Neural cell (in vitro differentiated cells): ENCODE measurements around the gene SLC11A2. TPM values are rescaled to one million over a fixed set of nuclear protein-coding genes. Genes with fewer than 3 reads are reported as not detected.
"Not testable (repeated sequence)": the region's sequence is repeated elsewhere in the genome, so short reads cannot be mapped to it uniquely, and the experiment has no call there.

Experiments used
- H2AFZ ChIP-seq: fragments of 200-600, 300-800 bp; sonication (generic), shearing (Covaris generic); 2 replicates; pipeline ENCODE4 v1.6.0; 2014; ENCODE audit warnings: low read depth, mild to moderate bottlenecking, antibody characterized with exemption, low read length, moderate library complexity
- H3F3A ChIP-seq: fragments of 200-600 bp; shearing (Covaris generic); 2 replicates; pipeline ENCODE4 v1.6.1; 2016; ENCODE audit warnings: mild to moderate bottlenecking, moderate library complexity, mixed read lengths, antibody characterized with exemption, low read length; ENCODE audit not compliant: insufficient read depth, poor library complexity, severe bottlenecking
- H3K27ac ChIP-seq: fragments of 200-600, 300-800 bp; sonication (generic), shearing (Covaris generic); 2 replicates; pipeline ENCODE4 v1.5.1; 2014; ENCODE audit warnings: mild to moderate bottlenecking, low read length, moderate library complexity
- H3K27me3 ChIP-seq: fragments of 300-800, 200-600 bp; sonication (generic), shearing (Covaris generic); 2 replicates; pipeline ENCODE4 v1.6.0; 2014; ENCODE audit warnings: mild to moderate bottlenecking, low read depth, low read length, moderate library complexity; ENCODE audit not compliant: insufficient read depth
- H3K36me3 ChIP-seq: fragments of 300-800, 200-600 bp; sonication (generic), shearing (Covaris generic); 2 replicates; pipeline ENCODE4 v1.5.1; 2014; ENCODE audit warnings: mild to moderate bottlenecking, antibody characterized with exemption, low read length, moderate library complexity; ENCODE audit not compliant: insufficient read depth
- H3K4me2 ChIP-seq: fragments of 300-800, 200-600 bp; sonication (generic), shearing (Covaris generic); 2 replicates; pipeline ENCODE4 v1.6.0; 2014; ENCODE audit warnings: mild to moderate bottlenecking, low read length
- H3K4me3 ChIP-seq: fragments of 300-800, 200-600 bp; sonication (generic), shearing (Covaris generic); 2 replicates; pipeline ENCODE4 v1.5.1; 2014; ENCODE audit warnings: mild to moderate bottlenecking, low read length, moderate library complexity
- H3K79me2 ChIP-seq: fragments of 200-600 bp; shearing (Covaris generic); replicated peaks from 2 replicates; pipeline ENCODE4 v1.6.0; 2014; ENCODE audit warnings: mild to moderate bottlenecking, low read length, moderate library complexity; ENCODE audit not compliant: insufficient read depth
- H3K9ac ChIP-seq: fragments of 300-800, 200-600 bp; sonication (generic), shearing (Covaris generic); 2 replicates; pipeline ENCODE4 v1.6.1; 2016; ENCODE audit warnings: mild to moderate bottlenecking, low read length, mixed read lengths
- H3K9me2 ChIP-seq: fragments of 200-600 bp; shearing (Covaris generic); 2 replicates; pipeline ENCODE4 v1.6.1; 2016; ENCODE audit warnings: mild to moderate bottlenecking, low read length, mixed read lengths; ENCODE audit not compliant: insufficient read depth
- H3K9me3 ChIP-seq: fragments of 200-600, 300-800 bp; sonication (generic), shearing (Covaris generic); 2 replicates; pipeline ENCODE4 v1.6.1; 2016; ENCODE audit warnings: mild to moderate bottlenecking, mixed run types, low read length, moderate library complexity, mixed read lengths
- H4K20me1 ChIP-seq: fragments of 200-600 bp; shearing (Covaris generic); 2 replicates; pipeline ENCODE4 v1.6.1; 2016; ENCODE audit warnings: mild to moderate bottlenecking, mixed run types; ENCODE audit not compliant: insufficient read depth
- EP300 ChIP-seq: fragments of 450-650 bp; conservative IDR thresholded peaks from 2 replicates; pipeline ENCODE4 v1.6.1; 2014; ENCODE audit warnings: antibody characterized with exemption, mild to moderate bottlenecking, moderate library complexity; ENCODE audit not compliant: poor library complexity, severe bottlenecking
- EZH2 ChIP-seq: fragments of 200-600, 300-800 bp; shearing (Covaris generic), sonication (generic); IDR thresholded peaks from 2 replicates; pipeline ENCODE4 v1.6.1; 2014; ENCODE audit warnings: antibody characterized with exemption, low read length, borderline replicate concordance, mild to moderate bottlenecking; ENCODE audit not compliant: insufficient read depth, poor library complexity, severe bottlenecking
- POLR2AphosphoS5 ChIP-seq: IDR thresholded peaks from 2 replicates; pipeline ENCODE4 v1.6.1; 2012
- SMC3 ChIP-seq: fragments of 450-650 bp; conservative IDR thresholded peaks from 2 replicates; pipeline ENCODE4 v1.6.1; 2014; ENCODE audit warnings: antibody characterized with exemption, mild to moderate bottlenecking, moderate library complexity; ENCODE audit not compliant: poor library complexity
- polyA plus RNA-seq: library from polyadenylated mRNA; depleted of rRNA; stranded (reverse); fragments of >200 nt; gene quantifications from 2 replicates; pipeline ENCODE4 v1.2.3, GENCODE V29; 2014
- TF ChIP-seq, protein P1 (sequence below): IDR thresholded peaks from 2 replicates; pipeline ENCODE4 v1.6.1; 2012; ENCODE audit warnings: borderline replicate concordance
- TF ChIP-seq, protein P2 (sequence below): fragments of 450-650 bp; IDR thresholded peaks from 2 replicates; pipeline ENCODE4 v1.5.1; 2014; ENCODE audit warnings: antibody characterized with exemption, mild to moderate bottlenecking, moderate library complexity; ENCODE audit not compliant: poor library complexity, severe bottlenecking

Gene SLC11A2
- polyA plus RNA-seq, 1 donor from 2014 or later: 62.3 TPM

DNA sequence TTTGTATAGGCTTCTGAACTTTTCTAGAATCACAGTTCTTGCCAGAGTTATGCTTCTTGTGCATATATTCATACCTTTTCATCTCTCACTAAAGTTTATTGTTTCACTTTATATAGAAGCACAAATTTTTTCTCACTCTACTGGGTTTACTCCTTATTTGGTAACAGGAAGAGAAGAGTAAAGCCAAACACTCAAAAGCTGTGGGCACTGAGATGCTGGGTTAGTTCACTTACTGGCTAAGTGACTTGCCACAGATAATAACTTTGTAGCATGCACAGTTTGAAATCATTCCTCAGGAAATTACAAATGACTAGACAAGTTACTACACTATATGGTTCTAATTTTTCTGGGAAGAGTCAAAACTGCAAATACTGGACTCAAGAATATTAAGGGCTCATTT is 66.1 kb downstream of the SLC11A2 start (continued):
- no peak for TF ChIP-seq EZH2
- TF ChIP-seq POLR2AphosphoS5: no peak
- no peak for TF ChIP-seq EP300

DNA sequence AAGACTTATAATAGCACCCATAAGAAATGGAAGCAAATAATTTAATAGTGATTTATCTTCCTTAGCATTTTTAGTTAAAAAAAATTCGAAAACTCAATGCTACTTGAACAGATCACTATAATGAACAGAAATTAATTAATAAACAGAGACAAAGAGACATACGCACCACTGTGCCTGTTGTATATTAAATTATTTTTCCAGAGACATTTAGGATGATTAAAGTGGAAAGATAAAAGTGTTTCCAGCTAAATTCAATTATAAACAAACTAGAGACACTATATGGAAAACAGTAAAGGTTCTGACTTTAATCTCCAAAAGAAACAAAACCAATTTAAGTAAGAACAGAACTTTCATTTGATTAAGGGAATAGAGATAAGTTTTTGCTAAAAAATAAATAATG is 70.5 kb downstream of the SLC11A2 start:
- no peaks in the 10 kb centered on the region for H3K79me2 ChIP-seq
- H3F3A ChIP-seq: no peaks in the 10 kb centered on the region
- no peaks in the 10 kb centered on the region for H3K27me3 ChIP-seq
- H3K9me2 ChIP-seq: no peaks in the 10 kb centered on the region
- no peaks in the 10 kb centered on the region for H3K36me3 ChIP-seq
- H2AFZ ChIP-seq: no peak overlapping the region
- no peak overlapping the region for H3K4me3 ChIP-seq
- H3K9ac ChIP-seq: no peak overlapping the region
- no peaks in the 10 kb centered on the region for H4K20me1 ChIP-seq
- no peak overlapping the region for H3K27ac ChIP-seq
- no peak overlapping the region for H3K4me2 ChIP-seq
- TF ChIP-seq EP300 (no peak), SMC3 (no peak), POLR2AphosphoS5 (no peak)
- TF ChIP-seq, protein P1, sequence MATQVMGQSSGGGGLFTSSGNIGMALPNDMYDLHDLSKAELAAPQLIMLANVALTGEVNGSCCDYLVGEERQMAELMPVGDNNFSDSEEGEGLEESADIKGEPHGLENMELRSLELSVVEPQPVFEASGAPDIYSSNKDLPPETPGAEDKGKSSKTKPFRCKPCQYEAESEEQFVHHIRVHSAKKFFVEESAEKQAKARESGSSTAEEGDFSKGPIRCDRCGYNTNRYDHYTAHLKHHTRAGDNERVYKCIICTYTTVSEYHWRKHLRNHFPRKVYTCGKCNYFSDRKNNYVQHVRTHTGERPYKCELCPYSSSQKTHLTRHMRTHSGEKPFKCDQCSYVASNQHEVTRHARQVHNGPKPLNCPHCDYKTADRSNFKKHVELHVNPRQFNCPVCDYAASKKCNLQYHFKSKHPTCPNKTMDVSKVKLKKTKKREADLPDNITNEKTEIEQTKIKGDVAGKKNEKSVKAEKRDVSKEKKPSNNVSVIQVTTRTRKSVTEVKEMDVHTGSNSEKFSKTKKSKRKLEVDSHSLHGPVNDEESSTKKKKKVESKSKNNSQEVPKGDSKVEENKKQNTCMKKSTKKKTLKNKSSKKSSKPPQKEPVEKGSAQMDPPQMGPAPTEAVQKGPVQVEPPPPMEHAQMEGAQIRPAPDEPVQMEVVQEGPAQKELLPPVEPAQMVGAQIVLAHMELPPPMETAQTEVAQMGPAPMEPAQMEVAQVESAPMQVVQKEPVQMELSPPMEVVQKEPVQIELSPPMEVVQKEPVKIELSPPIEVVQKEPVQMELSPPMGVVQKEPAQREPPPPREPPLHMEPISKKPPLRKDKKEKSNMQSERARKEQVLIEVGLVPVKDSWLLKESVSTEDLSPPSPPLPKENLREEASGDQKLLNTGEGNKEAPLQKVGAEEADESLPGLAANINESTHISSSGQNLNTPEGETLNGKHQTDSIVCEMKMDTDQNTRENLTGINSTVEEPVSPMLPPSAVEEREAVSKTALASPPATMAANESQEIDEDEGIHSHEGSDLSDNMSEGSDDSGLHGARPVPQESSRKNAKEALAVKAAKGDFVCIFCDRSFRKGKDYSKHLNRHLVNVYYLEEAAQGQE: no peak
- TF ChIP-seq, protein P2, sequence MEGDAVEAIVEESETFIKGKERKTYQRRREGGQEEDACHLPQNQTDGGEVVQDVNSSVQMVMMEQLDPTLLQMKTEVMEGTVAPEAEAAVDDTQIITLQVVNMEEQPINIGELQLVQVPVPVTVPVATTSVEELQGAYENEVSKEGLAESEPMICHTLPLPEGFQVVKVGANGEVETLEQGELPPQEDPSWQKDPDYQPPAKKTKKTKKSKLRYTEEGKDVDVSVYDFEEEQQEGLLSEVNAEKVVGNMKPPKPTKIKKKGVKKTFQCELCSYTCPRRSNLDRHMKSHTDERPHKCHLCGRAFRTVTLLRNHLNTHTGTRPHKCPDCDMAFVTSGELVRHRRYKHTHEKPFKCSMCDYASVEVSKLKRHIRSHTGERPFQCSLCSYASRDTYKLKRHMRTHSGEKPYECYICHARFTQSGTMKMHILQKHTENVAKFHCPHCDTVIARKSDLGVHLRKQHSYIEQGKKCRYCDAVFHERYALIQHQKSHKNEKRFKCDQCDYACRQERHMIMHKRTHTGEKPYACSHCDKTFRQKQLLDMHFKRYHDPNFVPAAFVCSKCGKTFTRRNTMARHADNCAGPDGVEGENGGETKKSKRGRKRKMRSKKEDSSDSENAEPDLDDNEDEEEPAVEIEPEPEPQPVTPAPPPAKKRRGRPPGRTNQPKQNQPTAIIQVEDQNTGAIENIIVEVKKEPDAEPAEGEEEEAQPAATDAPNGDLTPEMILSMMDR: no peak
- peaks cover 2% of the 10 kb centered on the region for H3K9me3 ChIP-seq

DNA sequence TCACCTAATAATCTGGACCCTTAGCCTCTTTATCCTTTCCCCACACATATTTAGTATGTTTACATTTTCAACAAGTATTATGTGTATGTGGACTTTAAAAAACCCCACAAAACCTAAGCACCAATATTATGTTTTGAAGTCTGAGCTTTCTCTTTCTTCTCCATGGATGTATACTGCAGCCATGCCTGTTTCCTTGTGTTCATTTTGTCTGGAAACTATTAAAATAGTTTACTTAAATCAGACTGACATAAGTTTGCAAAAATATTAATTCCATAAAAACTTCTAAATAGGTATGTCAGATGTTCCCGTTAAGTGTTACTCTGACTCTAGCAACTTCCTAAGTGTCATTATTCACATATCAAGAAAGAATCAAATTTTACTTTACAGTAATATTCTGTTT is 70.9 kb downstream of the SLC11A2 start:
- Histone ChIP-seq H3K4me2 (no peak overlapping the region), H2AFZ (no peak overlapping the region), H3F3A (no peaks in the 10 kb centered on the region), H3K36me3 (no peaks in the 10 kb centered on the region), H3K27me3 (no peaks in the 10 kb centered on the region), H3K79me2 (no peaks in the 10 kb centered on the region), H3K27ac (no peak overlapping the region), H4K20me1 (no peaks in the 10 kb centered on the region), H3K9ac (no peak overlapping the region), H3K4me3 (no peak overlapping the region), H3K9me2 (no peaks in the 10 kb centered on the region), H3K9me3 (peaks cover 2% of the 10 kb centered on the region)
- TF ChIP-seq, protein P2: no peak
- TF ChIP-seq EZH2: no peak
- TF ChIP-seq, protein P1: no peak

DNA sequence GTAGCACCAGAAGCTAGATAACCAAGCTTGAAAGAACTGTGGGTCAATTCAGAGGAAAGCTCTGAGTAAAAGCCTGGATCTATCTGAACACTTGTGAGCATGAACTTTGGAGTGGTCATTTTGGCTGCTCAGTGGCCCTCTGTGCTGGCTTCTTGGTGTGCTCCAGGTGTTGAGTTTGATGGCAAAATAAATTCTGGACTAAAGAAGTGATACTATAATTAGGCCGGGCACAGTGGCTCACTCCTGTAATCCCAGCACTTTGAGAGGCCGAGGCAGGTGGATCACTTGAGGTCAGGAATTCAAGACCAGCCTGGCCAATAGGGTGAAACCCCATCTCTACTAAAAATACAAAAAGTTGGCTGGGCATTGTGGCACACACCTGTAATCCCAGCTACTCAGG is 71.4 kb downstream of the SLC11A2 start:
- not testable (repeated sequence) for H2AFZ ChIP-seq, H3K27me3 ChIP-seq, H3K4me3 ChIP-seq, H3K4me2 ChIP-seq, H3K9me2 ChIP-seq, H3K36me3 ChIP-seq, H3K79me2 ChIP-seq, H3K27ac ChIP-seq, H3K9ac ChIP-seq, H4K20me1 ChIP-seq, H3K9me3 ChIP-seq, H3F3A ChIP-seq
